GM18511 (cell line): ENCODE data around the gene DET1.

Source experiments
- ATAC-seq: cut with Tn5 transposase; IDR thresholded peaks from one replicate; pipeline ENCODE4 v1.9.1; 2021; ENCODE audit warnings: mild to moderate bottlenecking, moderate library complexity; ENCODE audit not compliant: unreplicated experiment

DET1 gene

GRCh38 chr15:88467935-88468528 is 78.4 kb downstream of the DET1 start:
- ATAC-seq, result no peak

- peak; percentile 92 for ATAC-seq
These were observed 79.2 kb downstream of the DET1 start, which contains the start of the genes MRPL46 and MRPS11 for GRCh38 chr15:88467073-88467934. Gene MRPL46, minus strand, starts transcription at chr15:88467388. Its CDS starts 11 bp downstream, at chr15:88467377. Gene MRPS11, plus strand, starts transcription at chr15:88467708. Its CDS starts 10 bp downstream, at chr15:88467718.

- ATAC-seq, result no peak
These were observed 80.8 kb downstream of the DET1 start for GRCh38 chr15:88465633-88466224.

GRCh38 chr15:88463870-88464532 is 82.5 kb downstream of the DET1 start:
- no peak for ATAC-seq
